ENCODE measurements around the gene LUC7L2. TPM values are rescaled to one million over a fixed set of nuclear protein-coding genes. Genes with fewer than 3 reads are reported as not detected.

The LUC7L2 gene
- total RNA-seq, 1 experiment from 2014 or later, result 81.2 TPM

DNA sequence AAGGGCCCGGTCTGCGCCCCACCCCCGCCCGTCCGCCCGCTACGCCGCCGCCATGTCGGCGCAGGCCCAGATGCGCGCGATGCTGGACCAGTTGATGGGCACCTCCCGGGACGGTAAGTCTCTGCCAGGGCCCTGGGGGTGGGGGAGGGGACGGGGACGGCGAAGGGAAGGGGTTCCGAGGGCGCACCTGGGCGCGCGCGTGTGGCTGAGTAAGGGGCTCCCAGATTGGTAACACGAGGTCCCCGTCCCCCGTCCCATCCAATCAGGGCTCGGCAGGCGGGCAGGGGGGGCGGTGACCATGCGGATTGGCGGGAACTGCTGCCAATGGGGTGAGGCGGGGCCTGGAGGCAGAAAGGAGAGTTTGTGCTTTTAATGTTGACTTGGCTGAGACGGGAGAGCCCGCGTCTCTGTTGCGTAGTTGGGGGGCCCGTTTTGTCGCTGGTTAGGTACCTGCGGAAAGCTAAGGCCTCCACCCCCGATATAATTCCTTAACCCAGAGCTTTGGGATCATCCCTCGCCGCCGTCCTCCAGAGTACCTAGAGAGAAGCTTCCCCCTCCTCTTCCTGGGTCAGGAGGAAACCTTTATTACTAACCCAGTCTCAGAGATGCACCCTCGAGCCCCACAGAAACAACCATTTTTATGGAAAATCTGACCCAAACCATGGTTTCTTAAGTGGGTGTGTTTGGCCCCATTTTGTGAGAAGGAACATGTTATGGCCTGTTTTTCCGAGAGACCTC is 685 bp downstream of the LUC7L2 start:
- no peaks in the 10 kb centered on the region for H3K79me1 ChIP-seq (ENCODE audit: insufficient read depth, low read depth, low read length, poor library complexity, severe bottlenecking)
- Mint-ChIP-seq H3K36me3 (ENCODE audit: insufficient read depth in 1 of 3, low read depth in 3 of 3) (peaks cover 3 to 20% (median 13%) of the 10 kb centered on the region in 3 experiments; a peak in 6 of 7 replicates), H3K4me1 (peaks cover 27 to 36% of the 10 kb centered on the region in 2 experiments), H3K4me3 (peak overlapping the region; percentile 87 to 96), H3K27me3 (ENCODE audit: low read depth) (no peaks in the 10 kb centered on the region), H3K9me3 (no peaks in the 10 kb centered on the region; a peak in 1 of 5 replicates), H3K27ac (peak overlapping the region; percentile 99 to 100 (median 100))
- H4K20me1 ChIP-seq (ENCODE audit: control insufficient read depth, insufficient read depth, insufficient read length), result no peaks in the 10 kb centered on the region
- no peak overlapping the region for H4K8ac ChIP-seq (replicated peaks; ENCODE audit: insufficient read length, low read depth, low read length)
- WGBS (ENCODE audit: extremely low coverage, insufficient read length, low lambda C conversion rate), result no CpG with 5 or more reads among the region's 47 CpGs
- H2BK15ac ChIP-seq (ENCODE audit: low read depth, low read length), result no peak overlapping the region
- peak overlapping the region; percentile 96 for H3K9ac ChIP-seq (ENCODE audit: extremely low read depth, insufficient read length, low read length)
- DNase-seq, result peak; percentile 99
- no peak overlapping the region for H4K91ac ChIP-seq (ENCODE audit: insufficient read length, low read depth, low read length)
- H3K4me1 ChIP-seq (ENCODE audit: insufficient read depth, low read length), result no peaks in the 10 kb centered on the region; the same call in 1 of the 2 replicates
- H2BK20ac ChIP-seq (ENCODE audit: low read depth, low read length, poor library complexity, severe bottlenecking), result no peak overlapping the region
- H3K9me3 ChIP-seq (ENCODE audit: control insufficient read depth, low read depth, low read length), result no peaks in the 10 kb centered on the region
- TF ChIP-seq, protein P1, sequence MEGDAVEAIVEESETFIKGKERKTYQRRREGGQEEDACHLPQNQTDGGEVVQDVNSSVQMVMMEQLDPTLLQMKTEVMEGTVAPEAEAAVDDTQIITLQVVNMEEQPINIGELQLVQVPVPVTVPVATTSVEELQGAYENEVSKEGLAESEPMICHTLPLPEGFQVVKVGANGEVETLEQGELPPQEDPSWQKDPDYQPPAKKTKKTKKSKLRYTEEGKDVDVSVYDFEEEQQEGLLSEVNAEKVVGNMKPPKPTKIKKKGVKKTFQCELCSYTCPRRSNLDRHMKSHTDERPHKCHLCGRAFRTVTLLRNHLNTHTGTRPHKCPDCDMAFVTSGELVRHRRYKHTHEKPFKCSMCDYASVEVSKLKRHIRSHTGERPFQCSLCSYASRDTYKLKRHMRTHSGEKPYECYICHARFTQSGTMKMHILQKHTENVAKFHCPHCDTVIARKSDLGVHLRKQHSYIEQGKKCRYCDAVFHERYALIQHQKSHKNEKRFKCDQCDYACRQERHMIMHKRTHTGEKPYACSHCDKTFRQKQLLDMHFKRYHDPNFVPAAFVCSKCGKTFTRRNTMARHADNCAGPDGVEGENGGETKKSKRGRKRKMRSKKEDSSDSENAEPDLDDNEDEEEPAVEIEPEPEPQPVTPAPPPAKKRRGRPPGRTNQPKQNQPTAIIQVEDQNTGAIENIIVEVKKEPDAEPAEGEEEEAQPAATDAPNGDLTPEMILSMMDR (conservative IDR thresholded peaks at IDR 0.05), result no peak
- H3K79me2 ChIP-seq (ENCODE audit: insufficient read depth, low read length), result peaks cover 24% of the 10 kb centered on the region; the same call in 1 of the 2 replicates
- no peak overlapping the region for H2BK12ac ChIP-seq (ENCODE audit: insufficient read length, low read depth, low read length)
- peak overlapping the region; percentile 83 for H2BK120ac ChIP-seq (ENCODE audit: low read depth, low read length, poor library complexity, severe bottlenecking)
- no peak overlapping the region for H2AFZ ChIP-seq (ENCODE audit: low read length)
- peak overlapping the region; percentile 94 for H3K18ac ChIP-seq (ENCODE audit: insufficient read length, low read depth, low read length)
- H3K23me2 ChIP-seq (ENCODE audit: insufficient read length, low read depth, low read length, poor library complexity, severe bottlenecking), result peaks cover 6% of the 10 kb centered on the region
- H3K27me3 ChIP-seq (ENCODE audit: insufficient read depth, low read length), result no peaks in the 10 kb centered on the region
- peak overlapping the region; percentile 95 for H3K14ac ChIP-seq (ENCODE audit: insufficient read depth, low read length)
- H2AK5ac ChIP-seq (ENCODE audit: insufficient read length, low read length), result no peak overlapping the region
- H4K5ac ChIP-seq (ENCODE audit: insufficient read length, low read depth, low read length), result peak overlapping the region; percentile 45
- no peak overlapping the region for H3K56ac ChIP-seq (ENCODE audit: insufficient read length, low read depth, low read length)
- peak overlapping the region; percentile 1 for H2BK5ac ChIP-seq (ENCODE audit: insufficient read length, low read length)
- H3K4me2 ChIP-seq (ENCODE audit: insufficient read depth, insufficient read length, low read length), result peak overlapping the region; percentile 80
- peak overlapping the region; percentile 99 for H3K27ac ChIP-seq (ENCODE audit: insufficient read length, low read depth, low read length)
- H3T11ph ChIP-seq (ENCODE audit: low read length), result peak overlapping the region; percentile 79
- H3K23ac ChIP-seq (ENCODE audit: insufficient read length, low read depth, low read length), result no peak overlapping the region
- H3K4ac ChIP-seq (ENCODE audit: low read depth, low read length), result peak overlapping the region; percentile 26; the same call in 1 of the 2 replicates
